CMK (cell line): ENCODE data around the gene A1CF.
"Not testable (repeated sequence)": the region's sequence is repeated elsewhere in the genome, so short reads cannot be mapped to it uniquely, and the experiment has no call there.

Experiments
- DNase-seq: peaks from one replicate; pipeline ENCODE4 v3.0.0-alpha.2; 2010; ENCODE audit warnings: low read depth

A1CF gene

GRCh38 chr10:50788951-50789945 is 96.2 kb downstream of the A1CF start:
- no peak for DNase-seq

GRCh38 chr10:50787962-50788361 is 97.5 kb downstream of the A1CF start:
- not testable (repeated sequence) for DNase-seq

DNA sequence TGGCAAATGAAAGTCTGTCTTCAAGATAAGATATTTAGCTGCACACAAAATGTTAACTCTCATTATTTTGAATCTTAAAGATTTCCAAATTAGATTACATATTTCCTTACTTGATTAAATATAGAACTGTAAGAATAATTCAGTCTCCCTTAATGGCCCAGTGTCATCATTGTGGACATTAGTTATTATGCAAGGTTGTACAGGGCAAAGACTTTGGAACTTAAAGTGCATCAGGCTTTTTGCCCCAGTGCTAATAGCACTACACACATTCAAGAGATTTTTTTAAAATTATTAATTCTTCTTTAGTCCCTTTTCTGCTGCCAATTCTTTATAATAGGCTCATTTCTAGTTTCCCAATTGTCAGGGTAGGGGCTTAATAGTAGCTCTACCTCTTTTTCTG is 103.4 kb downstream of the A1CF start:
- not testable (repeated sequence) for DNase-seq

- not testable (repeated sequence) for DNase-seq
These were observed 105.4 kb downstream of the A1CF start for GRCh38 chr10:50780036-50780435.

- not testable (repeated sequence) for DNase-seq
These were observed 110.6 kb downstream of the A1CF start for GRCh38 chr10:50774868-50775267.

GRCh38 chr10:50772042-50772441 is 113.4 kb downstream of the A1CF start:
- DNase-seq: not testable (repeated sequence)

DNA sequence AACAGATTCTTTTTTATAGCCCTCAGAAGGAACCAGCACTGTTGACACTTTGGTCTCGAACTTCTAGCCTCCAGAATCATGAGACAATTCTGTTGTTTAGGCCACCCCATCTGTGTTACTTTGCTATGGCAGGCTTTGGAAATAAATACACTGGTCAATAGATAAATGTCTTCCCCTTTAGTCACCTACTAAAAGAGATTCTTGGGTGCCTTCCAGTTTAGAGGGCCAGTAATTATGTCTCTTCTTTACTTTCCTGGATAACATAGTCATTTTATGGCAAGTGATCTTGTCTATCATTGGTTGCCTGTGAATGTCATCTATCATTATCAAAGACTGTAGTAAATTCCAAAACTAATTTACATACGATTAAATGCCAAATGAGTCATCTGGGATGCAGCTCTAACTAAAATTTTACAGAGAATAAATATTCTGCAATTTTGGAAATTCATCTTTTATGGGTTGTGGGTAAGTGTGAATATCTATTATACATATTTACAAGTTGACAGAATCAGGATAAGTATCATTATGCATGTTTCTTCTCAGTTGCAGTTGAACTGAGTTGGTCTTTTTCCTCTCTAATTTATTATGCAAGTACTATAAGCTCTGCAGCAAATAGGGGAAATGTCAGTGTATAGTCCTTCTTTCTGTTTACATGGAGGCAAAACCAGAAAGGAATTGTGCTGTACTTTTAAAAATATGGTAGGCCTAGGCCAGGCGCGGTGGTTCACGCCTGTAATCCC is 118.5 kb downstream of the A1CF start:
- not testable (repeated sequence) for DNase-seq
